Neuron (in vitro differentiated cells): Measurements from ENCODE around the gene PLEKHA5.
"Not testable (repeated sequence)": the region's sequence is repeated elsewhere in the genome, so short reads cannot be mapped to it uniquely, and the experiment has no call there.

ENCODE experiments used
- H2AFZ ChIP-seq: one replicate; pipeline ENCODE4 v1.6.1; 2013; ENCODE audit warnings: low read depth, mild to moderate bottlenecking, inconsistent platforms, low read length, moderate library complexity
- H3K27me3 ChIP-seq: one replicate; pipeline ENCODE4 v1.6.1; 2013; ENCODE audit warnings: low read length; ENCODE audit not compliant: insufficient read depth
- H3K36me3 ChIP-seq: one replicate; pipeline ENCODE4 v1.6.1; 2013; ENCODE audit warnings: low read length; ENCODE audit not compliant: insufficient read depth
- H3K4me1 ChIP-seq: one replicate; pipeline ENCODE4 v1.6.1; 2013; ENCODE audit warnings: low read length; ENCODE audit not compliant: insufficient read depth
- H3K4me3 ChIP-seq: 2 replicates; pipeline ENCODE4 v1.5.1; 2013; ENCODE audit warnings: mild to moderate bottlenecking, low read length, moderate library complexity
- H3K9me3 ChIP-seq: one replicate; pipeline ENCODE4 v1.6.1; 2013; ENCODE audit warnings: low read length

PLEKHA5 gene

GRCh38 chr12:19412844-19413243, 283.3 kb downstream of the PLEKHA5 start:
- Histone ChIP-seq H3K36me3 (no peaks in the 10 kb centered on the region), H2AFZ (no peak overlapping the region), H3K9me3 (no peaks in the 10 kb centered on the region), H3K4me3 (no peak overlapping the region), H3K4me1 (no peaks in the 10 kb centered on the region), H3K27me3 (no peaks in the 10 kb centered on the region)

DNA sequence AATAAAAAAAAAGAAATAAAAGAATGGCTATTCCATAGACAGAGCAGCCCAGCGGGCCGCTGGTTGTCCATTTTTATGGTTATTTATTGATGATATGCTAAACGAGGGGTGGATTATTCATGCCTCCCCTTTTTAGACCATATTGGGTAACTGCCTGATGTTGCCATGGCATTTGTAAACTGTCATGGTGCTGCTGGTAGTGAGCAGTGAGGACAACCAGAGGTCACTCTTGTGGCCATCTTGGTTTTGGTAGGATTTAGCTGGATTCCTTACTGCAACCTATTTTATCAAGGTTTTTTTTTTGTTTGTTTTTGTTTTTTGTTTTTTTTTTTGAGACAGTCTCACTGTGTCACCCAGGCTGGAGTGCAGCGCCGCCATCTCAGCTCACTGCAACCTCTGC, 284.0 kb downstream of the PLEKHA5 start:
- H2AFZ ChIP-seq, H3K4me1 ChIP-seq, H3K36me3 ChIP-seq, H3K4me3 ChIP-seq, H3K27me3 ChIP-seq, H3K9me3 ChIP-seq: not testable (repeated sequence)

DNA sequence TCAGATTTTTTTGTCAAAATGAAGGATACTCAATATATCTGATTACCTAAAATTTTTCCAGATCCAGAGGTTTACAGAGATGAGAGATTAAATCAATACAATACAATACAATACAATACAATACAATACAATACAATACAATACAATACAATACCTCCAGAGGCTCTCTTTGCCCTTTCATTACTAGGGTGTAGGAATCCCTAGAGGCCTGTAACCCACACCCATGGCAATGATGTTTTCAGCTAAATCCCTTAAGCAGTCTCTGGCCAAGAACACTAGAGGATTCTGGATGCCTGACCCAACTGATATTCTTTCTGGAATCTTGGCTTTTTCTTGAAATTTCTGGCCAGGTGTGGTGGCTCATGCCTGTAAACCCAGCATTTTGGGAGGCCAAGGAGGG, 286.0 kb downstream of the PLEKHA5 start:
- H3K36me3 ChIP-seq = no peaks in the 10 kb centered on the region
- H2AFZ ChIP-seq = no peak overlapping the region
- no peaks in the 10 kb centered on the region for H3K27me3 ChIP-seq
- no peak overlapping the region for H3K4me3 ChIP-seq
- H3K9me3 ChIP-seq = no peaks in the 10 kb centered on the region
- H3K4me1 ChIP-seq = no peaks in the 10 kb centered on the region

GRCh38 chr12:19419086-19419485, 289.6 kb downstream of the PLEKHA5 start:
- no peaks in the 10 kb centered on the region for H3K27me3 ChIP-seq
- H3K9me3 ChIP-seq = no peaks in the 10 kb centered on the region
- no peak overlapping the region for H3K4me3 ChIP-seq
- H3K36me3 ChIP-seq = no peaks in the 10 kb centered on the region
- H3K4me1 ChIP-seq = no peaks in the 10 kb centered on the region
- H2AFZ ChIP-seq = no peak overlapping the region

DNA sequence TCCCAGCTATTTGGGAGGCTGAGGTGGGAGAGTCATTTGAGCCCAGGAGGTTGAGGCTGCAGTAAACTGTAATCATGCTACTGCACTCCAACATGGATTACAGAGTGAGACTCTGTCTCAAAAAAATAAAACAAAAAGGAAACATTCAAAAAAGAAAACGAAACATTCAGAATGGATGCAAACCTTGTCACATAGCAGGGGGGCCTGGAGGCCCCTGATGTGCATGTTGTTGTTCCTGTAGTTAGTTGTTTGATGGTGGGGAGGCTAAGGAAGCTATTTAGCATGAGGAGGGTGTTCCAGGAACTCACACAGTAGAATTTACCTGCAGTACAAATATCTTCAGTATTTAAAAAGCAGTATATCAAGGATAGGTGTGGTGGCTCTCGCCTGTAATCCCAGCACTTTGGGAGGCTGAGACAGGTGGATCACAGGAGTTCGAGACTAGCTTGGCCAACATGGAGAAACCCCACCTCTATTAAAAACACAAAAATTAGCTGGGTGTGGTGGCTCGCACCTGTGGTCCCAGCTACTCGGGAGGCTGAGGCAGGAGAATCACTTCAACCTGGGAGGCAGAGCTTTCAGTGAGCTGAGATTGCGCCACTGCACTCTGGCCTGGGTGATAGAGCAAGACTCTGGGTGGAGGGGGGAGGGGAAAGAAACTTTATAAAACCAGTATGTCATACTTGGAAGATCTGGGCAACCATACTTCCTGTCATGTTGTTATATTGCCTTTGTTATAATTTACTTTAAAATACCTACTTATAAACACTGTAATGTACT, 292.2 kb downstream of the PLEKHA5 start:
- Histone ChIP-seq H3K27me3 (no peaks in the 10 kb centered on the region), H3K36me3 (no peaks in the 10 kb centered on the region), H3K9me3 (no peaks in the 10 kb centered on the region), H3K4me1 (no peaks in the 10 kb centered on the region), H3K4me3 (no peak overlapping the region), H2AFZ (no peak overlapping the region)

GRCh38 chr12:19423166-19423930, 293.8 kb downstream of the PLEKHA5 start:
- H3K4me3 ChIP-seq = no peak overlapping the region
- no peak overlapping the region for H2AFZ ChIP-seq
- no peaks in the 10 kb centered on the region for H3K36me3 ChIP-seq
- H3K4me1 ChIP-seq = no peaks in the 10 kb centered on the region
- no peaks in the 10 kb centered on the region for H3K27me3 ChIP-seq
- no peaks in the 10 kb centered on the region for H3K9me3 ChIP-seq
